ENCODE measurements around the gene LDB3.
"Not testable (repeated sequence)": the region's sequence is repeated elsewhere in the genome, so short reads cannot be mapped to it uniquely, and the experiment has no call there.

LDB3 gene

DNA sequence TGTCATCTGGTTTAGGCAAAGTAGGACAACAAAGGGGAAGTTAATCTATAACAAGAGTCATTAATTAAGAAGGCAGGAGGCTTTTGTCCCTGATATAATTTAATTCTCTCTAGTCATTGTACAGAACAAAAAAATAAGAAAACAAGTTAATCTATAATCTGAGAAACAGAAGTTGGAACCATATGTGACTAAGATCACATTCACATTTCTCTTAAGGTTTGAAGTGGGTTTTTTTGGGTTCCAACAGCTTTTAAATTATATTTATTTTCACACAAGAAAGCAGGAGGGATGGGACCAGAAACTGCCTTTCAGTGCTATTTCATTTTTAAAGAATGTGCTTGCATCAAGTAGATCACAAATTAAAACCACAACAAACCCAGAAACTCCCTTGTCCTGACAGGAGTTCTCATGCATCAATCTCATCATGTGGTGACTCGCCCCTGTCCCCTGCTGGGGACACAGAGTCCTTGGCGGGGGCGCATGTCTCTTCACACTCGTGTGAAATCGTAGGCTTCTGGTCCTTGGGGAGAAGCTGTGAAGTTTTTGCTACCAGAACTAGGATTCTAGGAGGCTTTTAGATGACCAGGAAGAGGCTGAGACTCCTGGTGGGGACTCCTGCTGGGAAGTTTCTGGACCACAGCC is 24.0 kb upstream of the LDB3 start:
- Histone ChIP-seq H4K20me1 (no peaks in the 10 kb centered on the region), H3K27me3 (no peaks in the 10 kb centered on the region), H3K4me3 (no peak overlapping the region), H3K9me3 (no peaks in the 10 kb centered on the region), H3K9ac (no peak overlapping the region), H3K4me1 (peaks cover 15% of the 10 kb centered on the region), H3K4me2 (no peak overlapping the region), H3K36me3 (no peaks in the 10 kb centered on the region), H3K27ac (no peak overlapping the region)
- no peak for TF ChIP-seq Cebpa-rat (IDR thresholded peaks at IDR 0.05)

DNA sequence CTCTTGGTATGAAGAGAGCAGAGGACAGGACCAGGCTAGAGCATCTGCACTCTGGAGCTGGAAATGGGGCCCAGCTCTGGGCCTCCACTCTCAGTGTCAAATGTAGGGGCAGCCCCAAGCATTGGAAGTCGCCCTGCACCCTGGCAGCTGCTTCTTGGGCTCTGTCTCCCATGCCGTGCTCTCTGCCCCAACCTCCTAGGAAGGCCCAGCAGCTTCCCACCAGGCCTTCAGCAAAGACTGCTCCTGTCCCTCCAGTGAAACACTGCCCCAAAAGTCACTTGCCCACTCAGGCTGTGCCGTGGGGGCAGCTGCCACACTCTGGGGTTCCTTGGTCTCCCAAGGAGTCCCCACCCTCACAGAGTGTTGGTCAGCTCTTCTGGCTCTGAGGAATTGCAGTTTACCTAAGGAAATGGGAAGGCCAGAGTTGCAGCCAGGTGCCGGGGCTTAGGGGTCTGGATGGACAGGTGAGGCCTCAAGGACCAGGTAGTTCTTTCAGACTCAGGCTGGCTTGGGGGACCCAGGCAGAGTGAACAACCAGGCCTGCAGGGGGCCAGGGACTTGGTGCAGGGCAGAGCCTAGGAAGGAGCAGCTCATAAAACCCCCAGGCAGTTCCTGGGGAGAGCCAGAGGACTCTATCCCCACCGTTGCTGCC is 23.4 kb upstream of the LDB3 start:
- no peak for TF ChIP-seq Cebpa-rat (IDR thresholded peaks at IDR 0.05)
- H3K4me3 ChIP-seq = no peak overlapping the region
- no peaks in the 10 kb centered on the region for H3K36me3 ChIP-seq
- no peak overlapping the region for H3K27ac ChIP-seq
- H3K4me2 ChIP-seq = no peak overlapping the region
- H3K27me3 ChIP-seq = no peaks in the 10 kb centered on the region
- H3K4me1 ChIP-seq = peaks cover 22% of the 10 kb centered on the region
- H3K9me3 ChIP-seq = no peaks in the 10 kb centered on the region
- H3K9ac ChIP-seq = no peak overlapping the region
- no peaks in the 10 kb centered on the region for H4K20me1 ChIP-seq

DNA sequence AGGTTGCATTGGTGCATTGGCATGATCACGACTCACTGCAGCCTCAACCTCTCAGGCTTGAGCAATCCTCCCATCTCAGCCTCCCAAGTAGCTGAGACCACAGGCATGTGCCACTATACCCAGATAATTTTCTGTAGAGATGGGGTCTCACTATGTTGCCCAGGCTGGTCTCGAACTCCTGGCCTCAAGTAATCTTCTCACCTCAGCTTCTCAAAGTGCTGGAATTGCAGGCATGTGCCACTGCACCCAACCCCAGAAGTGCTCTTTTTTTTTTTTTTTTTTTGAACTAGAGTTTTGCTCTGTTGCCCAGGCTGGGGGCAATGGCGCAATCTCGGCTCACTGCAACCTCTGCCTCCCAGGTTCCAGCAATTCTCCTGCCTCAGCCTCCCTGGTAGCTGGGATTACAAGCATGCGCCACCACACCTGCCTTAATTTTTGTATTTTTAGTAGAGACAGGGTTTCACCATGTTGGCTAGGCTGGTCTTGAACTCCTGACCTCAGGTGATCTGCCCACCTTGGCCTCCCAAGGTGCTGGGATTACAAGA is 22.6 kb upstream of the LDB3 start:
- H3K4me2 ChIP-seq, H3K27me3 ChIP-seq, H3K27ac ChIP-seq, H3K36me3 ChIP-seq, H3K9me3 ChIP-seq, H3K4me3 ChIP-seq, H4K20me1 ChIP-seq, H3K9ac ChIP-seq: not testable (repeated sequence)
- peaks cover 29% of the 10 kb centered on the region for H3K4me1 ChIP-seq

DNA sequence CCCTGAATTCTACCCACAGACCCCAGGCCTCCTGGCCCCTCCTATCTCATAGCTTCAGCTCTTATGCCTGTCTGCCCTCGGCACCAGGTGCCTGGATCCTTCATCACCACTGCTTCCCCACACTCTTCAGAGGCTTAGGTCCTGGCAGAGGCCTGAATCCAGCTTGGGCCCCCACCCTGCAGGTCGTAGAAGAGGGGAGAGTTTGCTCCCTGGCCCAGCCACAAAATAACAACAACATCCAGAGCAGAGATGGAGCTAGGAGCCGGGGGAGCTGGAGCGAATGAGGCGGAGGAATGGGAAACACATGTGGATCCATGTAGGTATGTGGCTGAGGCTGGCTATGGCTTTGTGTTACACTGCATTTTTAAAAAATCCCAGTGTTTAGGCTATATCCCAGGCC is 21.8 kb upstream of the LDB3 start:
- Histone ChIP-seq H3K4me3 (no peak overlapping the region), H4K20me1 (no peaks in the 10 kb centered on the region), H3K4me2 (no peak overlapping the region), H3K9me3 (no peaks in the 10 kb centered on the region), H3K9ac (no peak overlapping the region), H3K36me3 (no peaks in the 10 kb centered on the region), H3K27me3 (no peaks in the 10 kb centered on the region), H3K4me1 (peaks cover 35% of the 10 kb centered on the region), H3K27ac (no peak overlapping the region)
- TF ChIP-seq Cebpa-rat (IDR thresholded peaks at IDR 0.05) = no peak

DNA sequence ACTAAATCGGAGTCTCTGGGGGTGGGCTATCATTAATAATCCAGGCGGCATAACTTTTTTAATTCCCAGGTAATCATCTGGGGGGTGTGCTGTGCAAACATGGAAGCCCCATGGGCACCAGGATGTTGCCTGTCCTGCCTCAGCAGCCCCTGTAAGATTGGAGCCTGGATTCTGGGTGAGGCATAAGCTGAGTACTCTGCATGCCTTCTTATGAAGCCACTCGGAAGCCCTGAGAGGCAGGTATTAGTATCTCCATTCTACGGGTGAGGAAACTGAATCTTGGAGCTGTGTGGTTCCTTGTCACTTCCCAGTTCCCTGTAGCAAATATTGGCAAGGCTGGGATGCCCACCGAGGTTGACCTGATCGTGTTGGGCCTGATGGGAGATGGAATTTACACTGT is 21.4 kb upstream of the LDB3 start:
- H4K20me1 ChIP-seq = no peaks in the 10 kb centered on the region
- H3K36me3 ChIP-seq = no peaks in the 10 kb centered on the region
- H3K9me3 ChIP-seq = no peaks in the 10 kb centered on the region
- TF ChIP-seq Cebpa-rat (IDR thresholded peaks at IDR 0.05) = no peak
- peaks cover 35% of the 10 kb centered on the region for H3K4me1 ChIP-seq
- no peak overlapping the region for H3K4me3 ChIP-seq
- no peak overlapping the region for H3K27ac ChIP-seq
- H3K4me2 ChIP-seq = no peak overlapping the region
- no peak overlapping the region for H3K9ac ChIP-seq
- H3K27me3 ChIP-seq = no peaks in the 10 kb centered on the region

DNA sequence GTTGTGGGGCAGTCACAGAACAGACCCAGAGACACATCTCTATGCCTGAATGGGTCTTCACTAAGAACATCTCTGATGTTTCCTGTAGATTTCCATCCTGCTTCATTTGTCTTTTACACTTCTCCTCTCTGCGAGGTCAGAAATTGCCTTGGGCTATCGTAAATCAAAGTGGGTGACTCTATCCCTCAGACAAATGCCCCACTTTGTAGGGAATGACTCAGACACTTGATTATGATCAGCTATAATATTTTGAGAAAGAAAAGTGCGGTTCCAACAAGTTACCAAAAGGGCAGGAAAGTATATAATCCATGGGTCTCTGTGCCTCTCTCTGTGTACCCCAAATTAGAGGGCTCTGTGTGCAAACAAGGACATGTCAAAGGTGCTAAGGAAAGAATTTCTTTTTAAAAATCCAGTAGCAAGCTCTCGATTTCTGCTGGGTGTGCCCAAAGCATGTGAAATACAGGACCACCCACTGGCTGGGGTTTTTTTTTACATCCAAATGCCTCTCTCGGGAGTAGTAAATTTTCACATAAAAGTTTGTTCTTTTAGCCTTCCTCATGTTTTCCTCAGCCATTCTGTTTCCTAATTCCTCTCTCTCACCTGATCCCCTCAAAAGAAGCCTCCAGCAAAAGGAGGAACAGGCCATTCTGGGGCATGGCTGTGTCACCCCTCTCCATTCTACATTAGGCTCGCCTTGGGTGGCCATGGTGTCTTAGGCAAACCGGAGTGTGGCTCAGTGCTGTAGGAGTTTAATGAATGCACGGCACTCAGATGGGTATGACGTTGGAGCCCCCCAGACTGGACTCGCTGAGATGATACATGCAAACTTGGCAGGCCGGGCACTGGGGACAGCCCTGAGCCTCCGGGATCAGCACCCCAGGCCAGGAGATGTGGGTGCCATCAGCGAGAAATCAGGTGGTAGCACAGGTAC is 20.3 kb upstream of the LDB3 start:
- no peak overlapping the region for H3K4me3 ChIP-seq
- no peaks in the 10 kb centered on the region; the same call in 1 of the 2 replicates for H3K27me3 ChIP-seq
- no peak for TF ChIP-seq Cebpa-rat (IDR thresholded peaks at IDR 0.05)
- no peak overlapping the region for H3K27ac ChIP-seq
- H4K20me1 ChIP-seq = no peaks in the 10 kb centered on the region
- peaks cover 31% of the 10 kb centered on the region for H3K4me1 ChIP-seq
- H3K9ac ChIP-seq = no peak overlapping the region
- H3K9me3 ChIP-seq = no peaks in the 10 kb centered on the region
- no peak overlapping the region for H3K4me2 ChIP-seq
- no peaks in the 10 kb centered on the region for H3K36me3 ChIP-seq

DNA sequence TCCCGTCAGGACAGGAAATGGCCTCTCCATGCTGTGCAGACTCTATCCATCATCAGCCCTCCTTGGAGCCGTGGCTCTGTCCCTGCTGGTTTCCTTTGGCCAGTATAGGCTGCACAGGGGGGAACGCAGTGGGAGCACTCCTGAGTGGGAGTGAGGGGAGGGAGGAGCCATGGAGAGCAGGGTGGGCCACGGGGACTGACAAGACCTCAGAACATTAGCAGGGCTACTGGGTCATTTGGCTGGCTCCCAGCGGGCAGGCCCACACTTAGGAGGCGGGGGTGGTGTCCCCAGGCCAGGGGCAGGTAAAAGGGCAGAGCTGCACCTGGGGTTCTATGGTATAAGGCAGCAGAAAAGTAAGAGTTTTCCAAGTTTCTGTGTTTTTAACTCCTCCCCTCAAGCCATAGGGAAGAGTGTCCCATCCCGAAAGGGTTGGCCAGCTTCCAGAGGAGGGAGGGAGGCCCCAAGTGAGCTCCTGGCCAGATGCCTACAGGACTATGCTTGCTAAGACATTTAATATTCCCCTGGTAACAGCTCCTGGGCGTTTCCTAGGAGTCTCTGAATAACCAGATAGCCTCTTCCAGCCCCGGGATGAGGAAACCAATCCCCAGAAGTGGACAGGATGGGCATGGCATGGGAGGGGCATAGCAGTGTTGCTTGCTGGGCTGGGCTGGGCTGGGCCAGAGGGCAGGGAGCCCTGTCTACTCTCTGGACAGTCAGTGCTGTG is 19.4 kb upstream of the LDB3 start:
- no peaks in the 10 kb centered on the region for H4K20me1 ChIP-seq
- no peak overlapping the region for H3K4me2 ChIP-seq
- TF ChIP-seq Cebpa-rat (IDR thresholded peaks at IDR 0.05) = no peak
- H3K4me3 ChIP-seq = no peak overlapping the region
- H3K27me3 ChIP-seq = no peaks in the 10 kb centered on the region; the same call in 1 of the 2 replicates
- no peaks in the 10 kb centered on the region for H3K9me3 ChIP-seq
- no peak overlapping the region for H3K27ac ChIP-seq
- H3K36me3 ChIP-seq = no peaks in the 10 kb centered on the region
- H3K4me1 ChIP-seq = peaks cover 23% of the 10 kb centered on the region
- no peak overlapping the region for H3K9ac ChIP-seq

DNA sequence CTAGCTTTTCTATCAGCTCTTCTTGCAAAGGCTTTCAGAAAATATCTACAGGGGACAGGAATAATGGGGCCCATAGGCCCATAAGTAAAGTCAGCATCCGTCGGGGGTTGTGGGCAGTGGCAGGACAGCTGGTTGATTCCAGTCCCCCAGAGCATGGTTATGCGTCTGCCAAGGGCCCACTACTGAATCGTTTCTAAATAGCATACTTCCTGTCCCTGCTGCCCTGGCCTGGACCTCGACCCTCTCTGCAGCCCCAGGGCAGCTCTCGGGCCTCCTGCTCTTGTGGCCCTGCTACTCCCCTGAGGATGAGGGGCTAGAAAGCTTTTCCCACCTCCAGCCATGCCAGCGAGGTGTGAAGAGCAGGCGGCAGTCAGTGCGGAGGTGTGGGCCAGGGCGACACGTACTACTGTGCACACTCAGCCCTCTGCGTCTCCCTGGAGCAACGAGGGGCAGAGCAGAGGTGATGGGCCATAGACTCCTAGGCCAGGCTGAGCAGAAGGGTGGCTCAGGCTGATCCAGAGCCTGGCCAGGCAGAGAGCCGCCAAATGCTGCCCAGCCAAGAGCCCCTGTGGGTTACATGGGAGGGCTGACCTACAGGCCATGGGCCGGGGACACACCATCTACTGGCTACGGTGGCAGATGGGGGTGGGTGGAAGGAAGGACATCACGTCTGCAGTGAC is 18.7 kb upstream of the LDB3 start:
- Histone ChIP-seq H3K4me1 (peaks cover 20% of the 10 kb centered on the region), H3K27ac (no peak overlapping the region)

DNA sequence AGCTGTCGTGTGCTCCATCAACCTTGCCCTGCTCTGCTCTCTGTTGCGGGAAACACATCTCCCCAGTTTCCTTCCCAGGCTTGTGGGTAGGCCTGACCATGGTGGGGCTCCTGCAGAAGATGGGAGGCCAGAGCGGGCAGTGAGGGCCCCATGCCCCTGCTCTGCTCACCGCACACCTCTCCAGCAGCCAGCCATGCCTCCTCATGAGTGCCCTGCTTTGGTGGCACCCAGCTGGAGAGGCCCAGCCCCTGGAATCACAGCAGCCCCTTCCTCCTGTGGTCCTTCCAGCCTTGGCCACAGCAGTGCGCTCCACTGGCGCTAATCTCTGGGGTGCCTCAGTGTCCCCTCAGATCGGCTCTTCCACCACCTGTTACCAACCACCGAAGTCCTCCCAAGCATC is 18.2 kb upstream of the LDB3 start:
- Histone ChIP-seq H3K27me3 (no peaks in the 10 kb centered on the region; the same call in 1 of the 2 replicates), H3K4me3 (no peak overlapping the region), H3K4me1 (peaks cover 20% of the 10 kb centered on the region), H4K20me1 (no peaks in the 10 kb centered on the region), H3K36me3 (no peaks in the 10 kb centered on the region), H3K4me2 (peak overlapping the region; percentile 48), H3K9ac (no peak overlapping the region), H3K27ac (no peak overlapping the region), H3K9me3 (no peaks in the 10 kb centered on the region)
- no peak for TF ChIP-seq Cebpa-rat (IDR thresholded peaks at IDR 0.05)

More for the DNA sequence above, 18.7 kb upstream of the LDB3 start:
- no peak for TF ChIP-seq Cebpa-rat (IDR thresholded peaks at IDR 0.05)
- H4K20me1 ChIP-seq = no peaks in the 10 kb centered on the region
- peak overlapping the region; percentile 48 for H3K4me2 ChIP-seq
- H3K9ac ChIP-seq = no peak overlapping the region
- H3K4me3 ChIP-seq = no peak overlapping the region
- H3K27me3 ChIP-seq = no peaks in the 10 kb centered on the region; the same call in 1 of the 2 replicates
- no peaks in the 10 kb centered on the region for H3K9me3 ChIP-seq
- no peaks in the 10 kb centered on the region for H3K36me3 ChIP-seq

Measured in BLaER1 (cell line).